Heart left ventricle (tissue), 16 donors: ENCODE results near the gene ZSCAN5A. TPM values are rescaled to one million over a fixed set of nuclear protein-coding genes. Genes with fewer than 3 reads are reported as not detected.

Experiments
- ATAC-seq, 4 donors: fragments of 200-7000 bp; cut with Tn5 transposase; one replicate each; pipeline ENCODE4 v1.9.1; 2020 to 2022; ENCODE audit warnings: moderate library complexity in 4 of 4, mild to moderate bottlenecking in 3 of 4, moderate number of reproducible peaks in 1 of 4
- DNase-seq, 5 donors: peaks; one replicate each; pipeline ENCODE4 v3.0.0-alpha.2; 2020
- H3K27ac ChIP-seq, 12 donors: fragments of 200-600 bp; sonication (generic) in 4 of 12; one replicate each; pipeline versions ENCODE4 v1.5.0 to v1.8.0; 2016 to 2022; ENCODE audit warnings: mild to moderate bottlenecking in 2 of 12
- H3K27me3 ChIP-seq, 9 donors: fragments of 200-600 bp; sonication (generic) in 2 of 9; one replicate each; pipeline versions ENCODE4 v1.5.1 to v1.8.0; 2016 to 2022; ENCODE audit warnings: mild to moderate bottlenecking in 3 of 9
- H3K36me3 ChIP-seq, 9 donors: fragments of 200-600 bp; sonication (generic) in 2 of 9; one replicate each; pipeline versions ENCODE4 v1.5.0 to v1.8.0; 2018 to 2022; ENCODE audit warnings: mild to moderate bottlenecking in 2 of 9
- H3K4me1 ChIP-seq, 12 donors: fragments of 200-600 bp; sonication (generic) in 4 of 12; one replicate each; pipeline versions ENCODE4 v1.5.0 to v1.8.0; 2016 to 2022; ENCODE audit warnings: mild to moderate bottlenecking in 3 of 12
- H3K4me3 ChIP-seq, 12 donors: fragments of 200-600 bp; sonication (generic) in 4 of 12; one replicate each; pipeline versions ENCODE4 v1.5.0 to v1.8.0; 2017 to 2022; ENCODE audit warnings: mild to moderate bottlenecking in 9 of 12, moderate library complexity in 4 of 12
- H3K9me3 ChIP-seq, 12 donors: fragments of 200-600 bp; sonication (generic) in 4 of 12; one replicate each; pipeline versions ENCODE4 v1.5.0 to v1.8.0; 2016 to 2022; ENCODE audit warnings: mild to moderate bottlenecking in 1 of 12
- POLR2A ChIP-seq, 2 donors: fragments of 450-650 bp; IDR thresholded peaks; one replicate each; pipeline ENCODE4 v1.6.1; 2017; ENCODE audit warnings: antibody characterized with exemption in 2 of 2, mild to moderate bottlenecking in 2 of 2, moderate library complexity in 2 of 2
- WGBS, 4 donors: extraction: QIAGEN DNeasy Blood & Tissue Kit in 2 of 4; methylation state at CpG; one replicate each; pipeline versions ENCODE4 v1.1.5 to v1.1.7; 2013 to 2018; 5-methylcytosine and 5-hydroxymethylcytosine counted together
- intact Hi-C, 10 donors: fragments of 100-400 bp; cut with DNase I; formaldehyde crosslinking; loops; one replicate each; pipeline versions ENCODE4 v1.11.1 to v1.14.2; 2022
- polyA plus RNA-seq, 2 donors: library from polyadenylated mRNA; stranded (reverse); fragments of 200-250 nt; gene quantifications; one replicate each; pipeline ENCODE4 v1.2.3, GENCODE V29; 2013
- total RNA-seq, 9 donors: library from RNA; depleted of rRNA in 2 of 9; stranded (reverse); fragments of >200 nt in 2 of 9; fragmentation: NEBNext Ultra II Directional in 3 of 9; extraction: Animal tissue kit (Norgen Biotek cat#: 25700) in 3 of 9; gene quantifications; one replicate each; pipeline versions ENCODE4 v1.1.0 to v1.2.4, GENCODE V29; 2016 to 2023
- TF ChIP-seq, protein P1 (sequence below), 12 donors: fragments of 200-600 bp; sonication (generic) in 4 of 12; IDR thresholded peaks; one replicate each; pipeline versions ENCODE4 v1.5.0 to v1.8.0; 2018 to 2022; ENCODE audit warnings: antibody characterized with exemption in 12 of 12, mild to moderate bottlenecking in 5 of 12
- donor health status: ischemic (EF 13 %, LVEDD 7.1; RV severe dilation, severe dysfunction).
- donor health status: healthy with polysubstance abuse.
- donor health status: DM: no; HTN: yes; CAD: no.
- donor health status: DM: no; HTN: no; CAD: no.
- donor health status: ischemic (EF 25% LVEDD 6.9; RV normal size, moderate dysfunction).
- donor health status: ischemic (EF 25% LVEDD 5.7; RV mildly dilated, moderate dysfunction).
- donor health status: healthy.
- donor health status: DM: yes; HTN: yes; CAD: no.
- donor health status: ischemic (EF 35%, LVEDD 5.7; RV mildly dilated, moderate dysfunction).
- donor health status: nonischemic (EF 11% LVEDD 7.7; RV severe dilation, severe dysfunction).
- donor health status: DM: yes; HTN: yes; CAD: no.
- donor health status: PGD.
- donor health status: ischemic (EF 29% LVEDD 5.4; RV normal size, mild dysfunction).
- donor health status: nonischemic (EF 23%, LVEDD 6.1; RV moderate dilation, normal function).

The ZSCAN5A gene
- total and polyA plus RNA-seq, 11 donors = 3.3 to 26.6 (median 17.7) TPM

DNA sequence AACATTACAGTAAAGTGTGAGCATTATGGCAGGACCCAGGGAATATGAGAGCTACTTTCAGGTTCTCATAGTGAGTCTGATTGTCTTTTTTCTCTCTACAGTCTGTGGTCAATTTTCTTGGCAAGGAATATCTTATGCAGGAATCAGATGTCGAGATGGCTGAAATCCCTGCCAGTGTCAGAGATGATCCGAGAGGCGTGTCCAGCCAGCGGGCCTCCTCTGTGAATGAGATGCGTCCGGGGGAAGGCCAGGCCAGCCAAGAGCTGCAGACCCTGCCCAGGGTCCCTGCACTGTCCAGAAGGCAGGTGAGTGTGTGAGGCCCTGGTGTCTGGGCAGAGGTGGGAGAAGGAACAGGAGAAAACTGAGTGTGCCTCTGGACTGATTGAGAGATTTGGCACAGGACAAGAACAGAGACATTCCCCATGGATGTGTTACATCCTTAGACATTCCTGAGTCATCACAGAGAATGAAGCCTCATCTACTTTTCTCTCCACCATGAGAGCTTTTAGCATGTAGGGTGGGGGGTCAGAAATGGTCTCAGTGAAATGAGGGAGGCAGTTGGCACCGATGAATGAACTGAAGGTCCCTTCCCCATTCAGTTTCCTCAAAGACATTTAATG is 69.4 kb downstream of the ZSCAN5A start:
- Histone ChIP-seq H3K36me3 (no peaks in the 10 kb centered on the region), H3K4me1 (no peaks in the 10 kb centered on the region), H3K27ac (no peak overlapping the region), H3K27me3 (no peaks in the 10 kb centered on the region), H3K9me3 (no peaks in the 10 kb centered on the region), H3K4me3 (no peak overlapping the region)
- TF ChIP-seq, protein P1, sequence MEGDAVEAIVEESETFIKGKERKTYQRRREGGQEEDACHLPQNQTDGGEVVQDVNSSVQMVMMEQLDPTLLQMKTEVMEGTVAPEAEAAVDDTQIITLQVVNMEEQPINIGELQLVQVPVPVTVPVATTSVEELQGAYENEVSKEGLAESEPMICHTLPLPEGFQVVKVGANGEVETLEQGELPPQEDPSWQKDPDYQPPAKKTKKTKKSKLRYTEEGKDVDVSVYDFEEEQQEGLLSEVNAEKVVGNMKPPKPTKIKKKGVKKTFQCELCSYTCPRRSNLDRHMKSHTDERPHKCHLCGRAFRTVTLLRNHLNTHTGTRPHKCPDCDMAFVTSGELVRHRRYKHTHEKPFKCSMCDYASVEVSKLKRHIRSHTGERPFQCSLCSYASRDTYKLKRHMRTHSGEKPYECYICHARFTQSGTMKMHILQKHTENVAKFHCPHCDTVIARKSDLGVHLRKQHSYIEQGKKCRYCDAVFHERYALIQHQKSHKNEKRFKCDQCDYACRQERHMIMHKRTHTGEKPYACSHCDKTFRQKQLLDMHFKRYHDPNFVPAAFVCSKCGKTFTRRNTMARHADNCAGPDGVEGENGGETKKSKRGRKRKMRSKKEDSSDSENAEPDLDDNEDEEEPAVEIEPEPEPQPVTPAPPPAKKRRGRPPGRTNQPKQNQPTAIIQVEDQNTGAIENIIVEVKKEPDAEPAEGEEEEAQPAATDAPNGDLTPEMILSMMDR (IDR thresholded peaks at IDR 0.05) = no peak
- no peak for TF ChIP-seq POLR2A (IDR thresholded peaks at IDR 0.05)
- no peak for ATAC-seq
- DNase-seq = no peak
- intact Hi-C loops = no loop called here
- 86 to 93% (median 88%) methylated on average over 7 of the region's 7 CpGs for WGBS, 4 donors

DNA sequence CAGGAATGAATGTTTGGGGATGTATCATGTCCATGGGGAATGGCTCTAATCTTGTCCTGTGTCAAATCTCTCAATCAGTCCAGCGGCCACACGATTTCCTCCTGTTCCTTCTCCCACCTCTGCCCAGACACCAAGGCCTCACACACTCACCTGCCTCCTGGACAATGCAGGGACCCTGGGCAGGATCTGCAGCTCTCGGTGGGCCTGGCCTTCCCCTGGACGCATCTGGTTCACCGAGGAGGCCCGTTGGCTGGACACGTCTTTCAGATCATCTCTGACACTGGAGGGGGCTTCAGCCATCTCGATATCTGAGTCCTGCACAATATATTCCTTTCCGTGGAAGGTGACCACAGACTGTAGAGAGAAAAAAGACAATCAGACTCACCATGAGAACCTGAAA is 91.2 kb downstream of the ZSCAN5A start:
- H3K4me3 ChIP-seq = no peak overlapping the region
- intact Hi-C loops = no loop called here
- no peak overlapping the region for H3K27ac ChIP-seq
- H3K9me3 ChIP-seq = no peaks in the 10 kb centered on the region
- H3K4me1 ChIP-seq = no peaks in the 10 kb centered on the region
- no peak for DNase-seq
- H3K36me3 ChIP-seq = peaks cover 0 to 13% (median 0%) of the 10 kb centered on the region in 9 donors
- ATAC-seq = no peak
- 88 to 92% (median 89%) methylated on average over 9 of the region's 9 CpGs for WGBS, 4 donors
- no peak for TF ChIP-seq POLR2A (IDR thresholded peaks at IDR 0.05)
- TF ChIP-seq, protein P1 (IDR thresholded peaks at IDR 0.05) = no peak
- no peaks in the 10 kb centered on the region for H3K27me3 ChIP-seq

DNA sequence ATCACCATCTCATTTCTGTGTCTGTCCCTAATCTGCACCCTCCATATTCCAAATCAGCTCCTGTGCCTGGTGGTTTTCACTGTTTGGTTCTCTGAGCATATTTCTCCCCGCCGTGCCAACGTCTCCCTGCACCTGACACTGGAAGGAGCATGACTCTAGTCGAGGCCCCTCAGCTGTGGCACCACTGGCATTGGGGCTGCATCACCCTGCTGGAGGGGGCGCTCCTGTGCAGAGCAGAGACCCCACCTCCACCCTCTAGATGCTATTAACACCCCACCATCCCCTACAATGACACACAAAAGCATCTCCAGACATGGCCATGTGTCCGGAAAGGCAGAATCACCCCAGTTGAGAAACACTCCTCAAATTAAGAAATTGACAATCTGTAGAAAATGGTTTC is 91.7 kb downstream of the ZSCAN5A start:
- Histone ChIP-seq H3K4me1 (peaks cover 0 to under 1% (median 0%) of the 10 kb centered on the region in 12 donors), H3K27ac (no peak overlapping the region), H3K4me3 (no peak overlapping the region), H3K27me3 (peaks cover 0 to under 1% (median 0%) of the 10 kb centered on the region in 9 donors), H3K9me3 (no peaks in the 10 kb centered on the region), H3K36me3 (peaks cover 0 to 13% (median 0%) of the 10 kb centered on the region in 9 donors)
- WGBS, 4 donors = 79 to 81% (median 80%) methylated on average over 6 of the region's 6 CpGs
- intact Hi-C loops = no loop called here
- ATAC-seq (no peak), DNase-seq (no peak)
- TF ChIP-seq, protein P1 (IDR thresholded peaks at IDR 0.05) = no peak
- TF ChIP-seq POLR2A (IDR thresholded peaks at IDR 0.05) = no peak

DNA sequence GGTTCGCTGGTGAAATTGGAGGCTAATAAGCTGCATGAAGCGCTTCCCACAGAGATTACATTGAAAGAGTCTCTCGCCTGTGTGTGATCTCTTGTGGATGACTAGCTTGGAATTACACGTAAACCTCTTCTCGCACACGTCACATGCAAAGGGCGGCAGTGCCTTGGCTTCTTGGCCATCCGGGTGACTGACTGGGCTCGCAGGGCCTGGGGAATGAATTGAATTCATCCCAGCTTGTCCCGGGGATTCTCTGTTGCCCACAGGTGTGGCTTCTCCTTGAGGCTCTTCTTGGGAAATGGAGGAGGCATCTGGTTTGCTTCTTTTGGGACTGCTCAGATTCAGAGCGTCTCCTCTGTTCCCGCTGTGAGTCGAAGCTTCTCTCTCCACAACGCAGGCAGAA is 92.8 kb downstream of the ZSCAN5A start:
- Histone ChIP-seq H3K4me1 (peaks cover 0 to 10% (median 6%) of the 10 kb centered on the region in 12 donors), H3K9me3 (no peaks in the 10 kb centered on the region), H3K4me3 (no peak overlapping the region), H3K27ac (no peak overlapping the region), H3K27me3 (peaks cover 0 to 9% (median 4%) of the 10 kb centered on the region in 9 donors), H3K36me3 (peaks cover 0 to 13% (median 0%) of the 10 kb centered on the region in 9 donors)
- TF ChIP-seq, protein P1 (IDR thresholded peaks at IDR 0.05) = no peak
- TF ChIP-seq POLR2A (IDR thresholded peaks at IDR 0.05) = no peak
- DNase-seq = no peak
- intact Hi-C loops = no loop called here
- ATAC-seq = no peak
- WGBS, 4 donors = 87 to 92% (median 90%) methylated on average over 13 to 14 of the region's 14 CpGs
